Right lobe of liver (tissue), 6 donors: ENCODE measurements around the gene FAM219B. TPM values are rescaled to one million over a fixed set of nuclear protein-coding genes. Genes with fewer than 3 reads are reported as not detected.

ENCODE experiments used
- ATAC-seq, 4 donors: fragments of 200-7000 bp; cut with Tn5 transposase; one replicate each; pipeline ENCODE4 v1.9.1; 2020; ENCODE audit warnings: mild to moderate bottlenecking in 4 of 4, moderate library complexity in 4 of 4
- DNase-seq, 3 donors: peaks; one replicate each; pipeline ENCODE4 v3.0.0-alpha.2; 2020
- H3K27ac ChIP-seq, 3 donors: fragments of 200-600 bp; one replicate each; pipeline ENCODE4 v1.8.0; 2022
- H3K27me3 ChIP-seq, 2 donors: fragments of 200-600 bp; one replicate each; pipeline ENCODE4 v1.8.0; 2022
- H3K36me3 ChIP-seq, 4 donors: fragments of 200-600 bp; sonication (generic) in 1 of 4; one replicate each; pipeline versions ENCODE4 v1.5.1 to v1.8.0; 2017 to 2022; ENCODE audit warnings: control low read depth in 1 of 4
- H3K4me1 ChIP-seq, 4 donors: fragments of 200-600 bp; sonication (generic) in 1 of 4; one replicate each; pipeline versions ENCODE4 v1.5.1 to v1.8.0; 2017 to 2022; ENCODE audit warnings: control low read depth in 1 of 4
- H3K4me3 ChIP-seq, 3 donors: fragments of 200-600 bp; one replicate each; pipeline ENCODE4 v1.8.0; 2022
- H3K9me3 ChIP-seq, 4 donors: fragments of 200-600 bp; sonication (generic) in 1 of 4; one replicate each; pipeline versions ENCODE4 v1.5.1 to v1.8.0; 2017 to 2022; ENCODE audit warnings: control low read depth in 1 of 4
- POLR2A ChIP-seq: fragments of 450-650 bp; IDR thresholded peaks from one replicate; pipeline ENCODE4 v1.6.1; 2017; ENCODE audit warnings: antibody characterized with exemption, mild to moderate bottlenecking
- WGBS: methylation state at CpG from one replicate; pipeline ENCODE4 v1.1.6; 2018; ENCODE audit warnings: low coverage, low lambda C conversion rate; ENCODE audit not compliant: insufficient coverage; ENCODE audit errors: missing lambda C conversion rate; 5-methylcytosine and 5-hydroxymethylcytosine counted together
- intact Hi-C, 2 donors: fragments of 100-400 bp; cut with DNase I; formaldehyde crosslinking; loops; one replicate each; pipeline versions ENCODE4 v1.11.2 to v1.14.1; 2022
- long read RNA-seq: library from polyadenylated mRNA; unstranded; transcript quantifications from one replicate; pipeline ENCODE4 v2.0.0, GENCODE V29; 2019
- total RNA-seq, 6 experiments: library from RNA; depleted of rRNA in 2 of 6; stranded (reverse); fragments of >200 nt in 2 of 6; fragmentation: NEBNext Ultra II Directional in 3 of 6; extraction: Animal tissue kit (Norgen Biotek cat#: 25700) in 3 of 6; gene quantifications; one replicate each; pipeline versions ENCODE4 v1.1.0 to v1.2.4, GENCODE V29; 2016 to 2023
- TF ChIP-seq, protein P1 (sequence below), 4 donors: fragments of 200-600 bp in 3 of 4; fragments of 450-650 bp in 1 of 4; IDR thresholded peaks; one replicate each; pipeline versions ENCODE4 v1.5.1 to v1.8.0; 2016 to 2022; ENCODE audit warnings: antibody characterized with exemption in 4 of 4, mild to moderate bottlenecking in 2 of 4
- donor health status: DM: no; HTN: yes; CAD: no.
- donor health status: DM: no; HTN: no; CAD: no.
- donor health status: DM: no; HTN: no; CAD: no.
- donor health status: DM: no; HTN: yes; CAD: no.
- donor health status: DM: no; HTN: yes; CAD: no.

Gene FAM219B, protein sequence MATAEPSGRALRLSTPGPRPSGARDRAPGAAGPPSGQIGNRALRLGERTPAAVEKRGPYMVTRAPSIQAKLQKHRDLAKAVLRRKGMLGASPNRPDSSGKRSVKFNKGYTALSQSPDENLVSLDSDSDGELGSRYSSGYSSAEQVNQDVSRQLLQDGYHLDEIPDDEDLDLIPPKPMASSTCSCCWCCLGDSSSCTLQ
- 10 to 100 TPM; 11.1 to 14.7 (median 13.3) TPM for total RNA-seq
- long read RNA-seq, partial matches to known transcripts = 0 of 2 reads
- long read RNA-seq, other reads (novel, unspliced or antisense) = 1 of 2 reads

DNA sequence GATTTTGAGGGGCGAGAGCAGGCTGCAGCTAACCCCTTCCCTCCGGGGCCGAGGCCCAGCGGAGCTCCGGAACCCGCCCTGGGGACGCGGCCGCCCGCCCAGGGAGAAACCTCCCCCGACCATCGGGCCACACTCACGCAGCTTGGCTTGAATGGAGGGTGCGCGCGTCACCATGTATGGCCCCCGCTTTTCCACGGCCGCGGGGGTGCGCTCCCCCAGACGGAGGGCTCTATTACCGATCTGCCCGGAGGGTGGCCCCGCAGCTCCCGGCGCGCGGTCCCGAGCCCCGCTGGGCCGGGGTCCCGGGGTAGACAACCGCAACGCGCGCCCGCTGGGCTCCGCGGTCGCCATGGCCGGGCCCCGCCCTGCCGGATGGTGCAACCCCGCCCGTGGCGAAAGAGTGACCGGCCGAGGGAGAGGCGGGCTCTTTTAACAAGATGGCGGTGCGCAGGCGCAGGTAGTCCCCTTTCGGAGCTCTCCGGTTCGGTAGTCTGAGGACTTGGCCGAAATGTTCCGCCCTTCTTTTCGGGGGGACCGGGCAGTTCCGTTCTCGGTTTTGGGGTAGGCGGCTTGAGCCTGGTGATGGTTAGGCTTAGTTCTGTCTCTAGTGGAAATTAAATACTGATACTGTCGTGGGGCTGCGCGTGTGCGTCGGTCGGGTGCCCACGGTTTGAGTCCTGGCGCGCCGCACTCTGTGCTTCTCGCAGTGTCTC lies at the start of gene FAM219B:
TSS of gene FAM219B (minus strand) at position 402 of the 713 bp plus-strand sequence. CDS start at position 351, 51 bp downstream.
- whole genome bisulfite sequencing = 0% methylated on average over 15 of the region's 74 CpGs
- Histone ChIP-seq H3K9me3 (no peaks in the 10 kb centered on the region), H3K4me3 (peak within 1 kb of the TSS; percentile 90 to 96 (median 92)), H3K27me3 (no peaks in the 10 kb centered on the region), H3K27ac (peak within 1 kb of the TSS; percentile 76 to 90 (median 84)), H3K4me1 (peaks cover 0 to 19% (median 5%) of the 10 kb centered on the region in 4 donors), H3K36me3 (peaks cover 0 to 30% (median 9%) of the 10 kb centered on the region in 4 donors)
- ATAC-seq = peak; percentile 93 to 97 (median 96)
- intact Hi-C loops = no loop called here
- TF ChIP-seq, protein P1, sequence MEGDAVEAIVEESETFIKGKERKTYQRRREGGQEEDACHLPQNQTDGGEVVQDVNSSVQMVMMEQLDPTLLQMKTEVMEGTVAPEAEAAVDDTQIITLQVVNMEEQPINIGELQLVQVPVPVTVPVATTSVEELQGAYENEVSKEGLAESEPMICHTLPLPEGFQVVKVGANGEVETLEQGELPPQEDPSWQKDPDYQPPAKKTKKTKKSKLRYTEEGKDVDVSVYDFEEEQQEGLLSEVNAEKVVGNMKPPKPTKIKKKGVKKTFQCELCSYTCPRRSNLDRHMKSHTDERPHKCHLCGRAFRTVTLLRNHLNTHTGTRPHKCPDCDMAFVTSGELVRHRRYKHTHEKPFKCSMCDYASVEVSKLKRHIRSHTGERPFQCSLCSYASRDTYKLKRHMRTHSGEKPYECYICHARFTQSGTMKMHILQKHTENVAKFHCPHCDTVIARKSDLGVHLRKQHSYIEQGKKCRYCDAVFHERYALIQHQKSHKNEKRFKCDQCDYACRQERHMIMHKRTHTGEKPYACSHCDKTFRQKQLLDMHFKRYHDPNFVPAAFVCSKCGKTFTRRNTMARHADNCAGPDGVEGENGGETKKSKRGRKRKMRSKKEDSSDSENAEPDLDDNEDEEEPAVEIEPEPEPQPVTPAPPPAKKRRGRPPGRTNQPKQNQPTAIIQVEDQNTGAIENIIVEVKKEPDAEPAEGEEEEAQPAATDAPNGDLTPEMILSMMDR (IDR thresholded peaks at IDR 0.05) = no peak
- TF ChIP-seq POLR2A = peak; percentile 77
- peak; percentile 95 to 97 (median 96) for DNase-seq

DNA sequence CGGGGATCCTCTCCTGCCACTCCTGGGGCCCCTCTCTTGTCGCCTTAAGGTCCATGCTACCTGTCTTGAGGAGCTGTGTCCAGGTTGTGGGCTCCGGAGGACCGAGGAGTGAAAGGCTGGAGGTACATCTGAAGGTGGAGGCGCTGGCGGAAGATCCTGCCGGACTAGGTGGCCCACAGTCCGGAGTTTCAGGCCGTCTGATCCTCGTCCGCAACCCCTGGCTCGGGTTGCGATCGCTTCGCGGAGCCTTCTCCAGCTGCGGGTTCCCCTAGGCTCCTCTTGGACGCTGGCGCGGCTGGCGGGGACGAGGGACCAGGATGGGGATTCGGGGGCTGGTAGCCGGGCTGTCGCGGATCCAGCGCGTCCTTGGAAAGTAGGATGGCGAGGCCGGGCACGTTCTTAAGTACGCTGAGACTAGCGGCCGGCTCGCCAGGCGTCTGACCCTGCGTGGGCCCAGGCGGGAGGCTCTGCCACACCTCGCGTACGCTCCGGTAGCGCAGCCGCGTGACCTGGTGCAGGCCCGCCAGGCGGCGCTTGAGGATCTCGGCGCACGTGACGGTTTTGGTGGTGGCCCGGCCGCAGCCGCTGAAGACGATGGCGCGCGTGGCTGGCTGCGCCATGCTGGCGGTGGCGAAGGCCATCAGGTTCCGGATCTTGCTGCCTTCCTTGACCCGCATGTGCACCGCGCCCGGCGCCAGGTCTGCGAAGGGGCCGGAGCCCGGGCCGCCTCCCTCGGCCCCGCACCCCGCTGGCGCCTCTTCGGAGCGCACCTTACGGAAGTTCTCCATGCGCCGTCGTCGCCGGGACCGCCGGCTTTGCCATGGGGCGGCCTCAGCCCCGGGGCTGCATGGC lies 49.4 kb upstream of the FAM219B start:
- H3K9me3 ChIP-seq = no peaks in the 10 kb centered on the region
- peak overlapping the region; percentile 36 to 45 (median 37) for H3K27ac ChIP-seq
- TF ChIP-seq POLR2A = no peak
- TF ChIP-seq, protein P1 (IDR thresholded peaks at IDR 0.05) = peak in 3 of 4 donors; percentile 26 to 47 (median 41)
- peaks cover 0 to 6% of the 10 kb centered on the region in 2 donors for H3K27me3 ChIP-seq
- intact Hi-C loops = no loop called here
- peaks cover 0 to 18% (median 0%) of the 10 kb centered on the region in 4 donors for H3K4me1 ChIP-seq
- DNase-seq = peak; percentile 77 to 84 (median 79)
- peak; percentile 43 to 74 (median 64) for ATAC-seq
- H3K4me3 ChIP-seq = peak overlapping the region; percentile 54 to 64 (median 55)
- WGBS = no CpG with 5 or more reads among the region's 88 CpGs
- H3K36me3 ChIP-seq = no peaks in the 10 kb centered on the region

DNA sequence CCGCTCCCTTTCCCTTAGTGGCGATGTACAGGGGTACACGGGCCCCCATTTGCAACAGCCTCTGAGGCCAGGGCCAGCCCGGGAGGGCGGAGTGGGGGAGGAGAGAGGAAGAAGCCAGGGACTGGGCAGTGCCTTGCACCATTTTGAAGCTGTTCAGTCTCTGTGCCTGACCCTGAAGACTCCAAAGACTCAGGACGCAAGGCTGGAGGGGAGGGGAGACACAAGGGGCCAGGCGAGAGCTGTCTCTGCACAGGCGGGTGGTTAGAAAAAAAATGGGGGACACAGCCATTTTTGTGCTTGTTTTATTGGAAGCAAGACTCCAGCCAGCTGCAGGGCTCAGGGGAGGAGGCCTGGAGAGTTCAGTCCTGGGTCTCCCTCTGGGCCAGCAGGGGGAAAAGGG lies 48.4 kb upstream of the FAM219B start:
- DNase-seq (no peak), ATAC-seq (no peak)
- TF ChIP-seq, protein P1 (IDR thresholded peaks at IDR 0.05) = no peak
- no peak for TF ChIP-seq POLR2A
- no peaks in the 10 kb centered on the region for H3K9me3 ChIP-seq
- peak overlapping the region in 1 of 3 donors; percentile 45 for H3K27ac ChIP-seq
- H3K4me1 ChIP-seq = peaks cover 0 to 18% (median 0%) of the 10 kb centered on the region in 4 donors
- WGBS = 66% methylated on average over 4 of the region's 8 CpGs
- intact Hi-C loops = no loop called here
- H3K4me3 ChIP-seq = peak overlapping the region; percentile 12 to 64 (median 55)
- peaks cover 0 to 6% of the 10 kb centered on the region in 2 donors for H3K27me3 ChIP-seq
- no peaks in the 10 kb centered on the region for H3K36me3 ChIP-seq

DNA sequence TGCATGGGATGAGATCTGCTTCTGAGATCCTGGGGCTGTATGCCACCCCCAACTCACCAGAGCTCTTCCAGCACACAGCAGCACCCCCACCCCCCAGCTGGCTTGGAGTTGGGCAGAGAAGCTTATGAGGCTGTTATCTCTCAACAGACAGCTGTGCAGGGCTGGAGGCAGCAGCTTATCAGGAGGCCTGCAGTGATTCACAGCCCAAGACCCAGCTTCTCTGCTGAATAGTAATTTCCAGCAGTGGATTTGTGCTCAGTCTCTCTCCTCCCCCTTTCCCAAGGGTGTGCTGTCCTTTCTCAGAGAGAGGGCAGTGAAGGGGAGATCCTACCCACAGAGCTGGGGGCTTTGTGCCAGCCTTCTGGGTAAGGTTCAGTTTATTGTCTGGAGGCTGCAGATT lies 47.9 kb upstream of the FAM219B start:
- TF ChIP-seq, protein P1 (IDR thresholded peaks at IDR 0.05) = no peak
- no peak for TF ChIP-seq POLR2A
- DNase-seq = no peak
- Histone ChIP-seq H3K4me3 (peak overlapping the region in 2 of 3 donors; percentile 12 to 64), H3K9me3 (no peaks in the 10 kb centered on the region), H3K27ac (no peak overlapping the region), H3K36me3 (no peaks in the 10 kb centered on the region), H3K4me1 (peaks cover 0 to 18% (median 0%) of the 10 kb centered on the region in 4 donors), H3K27me3 (peaks cover 0 to 6% of the 10 kb centered on the region in 2 donors)
- intact Hi-C loops = no loop called here
- peak in 2 of 4 donors; percentile 2 to 3 for ATAC-seq
